HG02571 (cell line): ENCODE measurements around the gene C19orf38.
"Not testable (repeated sequence)": the region's sequence is repeated elsewhere in the genome, so short reads cannot be mapped to it uniquely, and the experiment has no call there.

ENCODE experiments used
- ATAC-seq: cut with Tn5 transposase; IDR thresholded peaks from one replicate; pipeline ENCODE4 v1.9.1; 2021; ENCODE audit warnings: mild to moderate bottlenecking, moderate library complexity; ENCODE audit not compliant: unreplicated experiment

C19orf38 gene

DNA sequence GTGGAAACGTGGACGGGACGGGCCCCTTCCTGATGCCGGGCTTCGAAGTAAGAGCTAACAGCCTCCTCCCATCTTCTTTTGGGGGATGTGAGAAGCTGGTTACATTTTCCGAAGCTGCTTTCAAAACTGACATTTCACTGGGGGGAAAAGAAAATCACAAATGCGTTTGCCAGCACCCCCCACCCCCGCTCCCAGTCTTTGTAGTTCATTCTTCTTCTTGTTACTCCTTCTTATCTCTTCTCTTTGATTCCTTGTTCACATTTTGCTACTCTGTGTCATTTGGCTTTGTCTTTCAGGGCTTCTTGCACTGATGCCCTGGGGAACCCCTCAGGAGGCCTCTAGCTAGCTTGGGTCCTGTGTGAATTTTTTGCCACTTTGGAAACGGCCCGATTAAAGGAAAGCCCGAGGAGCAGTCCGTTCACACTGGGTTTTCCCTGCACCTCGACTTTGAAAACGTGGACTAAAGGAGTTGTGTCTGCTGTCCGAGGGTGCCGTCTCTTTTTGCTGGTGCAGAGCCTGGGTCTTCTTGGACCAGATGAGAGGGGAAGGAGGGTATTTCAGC is 24.4 kb downstream of the C19orf38 start:
- no peak for ATAC-seq

DNA sequence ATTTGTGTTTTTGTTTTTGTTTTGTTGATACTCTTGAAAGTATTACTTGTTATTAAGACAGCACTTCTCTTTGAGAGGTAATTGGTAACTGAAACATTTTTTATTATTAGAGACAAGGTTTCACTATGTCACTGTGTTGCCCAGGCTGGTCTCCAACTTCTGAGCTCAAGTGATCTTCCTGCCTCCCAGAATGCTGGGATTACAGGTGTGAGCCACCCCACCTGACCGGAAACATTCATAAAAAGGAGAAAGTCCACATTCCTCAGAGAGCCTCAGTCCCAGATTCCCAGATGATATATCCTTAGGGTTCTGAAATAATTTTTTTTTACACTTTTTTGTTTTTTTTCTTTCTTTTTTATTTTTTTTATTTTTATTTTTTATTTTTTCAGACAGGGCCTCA is 25.8 kb downstream of the C19orf38 start:
- no peak for ATAC-seq

DNA sequence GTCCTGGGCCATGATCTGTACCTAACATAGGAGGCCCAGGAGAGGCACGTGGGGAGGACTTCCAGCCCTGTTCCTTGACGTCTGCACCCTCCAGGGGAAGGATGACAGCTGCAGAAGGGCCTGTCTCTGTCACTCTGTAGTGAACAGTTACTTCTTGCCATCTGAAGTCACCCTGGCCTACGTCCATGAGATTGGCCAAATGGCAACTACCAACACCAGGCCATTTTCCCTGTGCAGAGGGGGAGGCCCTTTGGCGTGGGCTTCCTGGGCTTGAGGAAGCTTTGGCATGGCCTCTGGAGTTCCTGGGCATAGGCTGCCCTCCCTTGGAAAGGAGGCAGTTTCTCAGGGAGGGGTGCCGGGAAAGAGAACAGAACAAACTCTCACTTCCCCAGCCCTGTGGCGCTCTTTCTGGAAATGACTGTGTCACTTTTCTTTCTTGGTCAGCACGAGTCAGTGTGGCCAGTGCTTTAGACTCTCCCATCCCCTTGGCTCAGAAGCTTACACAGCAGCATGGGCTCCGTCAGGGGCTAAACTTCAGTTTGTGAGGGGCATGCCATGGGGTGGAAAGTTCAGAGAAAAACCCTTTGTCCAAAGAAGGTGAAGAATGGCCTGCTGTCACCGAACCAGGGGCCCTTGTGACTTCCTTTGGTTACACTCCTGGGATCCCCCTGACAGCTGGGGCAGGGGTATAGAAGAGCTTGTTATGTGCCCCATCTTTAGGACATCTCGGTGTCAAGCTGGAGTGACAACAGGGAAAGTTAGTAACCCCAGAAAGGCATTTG is 28.4 kb downstream of the C19orf38 start:
- ATAC-seq, result peak; percentile 45

DNA sequence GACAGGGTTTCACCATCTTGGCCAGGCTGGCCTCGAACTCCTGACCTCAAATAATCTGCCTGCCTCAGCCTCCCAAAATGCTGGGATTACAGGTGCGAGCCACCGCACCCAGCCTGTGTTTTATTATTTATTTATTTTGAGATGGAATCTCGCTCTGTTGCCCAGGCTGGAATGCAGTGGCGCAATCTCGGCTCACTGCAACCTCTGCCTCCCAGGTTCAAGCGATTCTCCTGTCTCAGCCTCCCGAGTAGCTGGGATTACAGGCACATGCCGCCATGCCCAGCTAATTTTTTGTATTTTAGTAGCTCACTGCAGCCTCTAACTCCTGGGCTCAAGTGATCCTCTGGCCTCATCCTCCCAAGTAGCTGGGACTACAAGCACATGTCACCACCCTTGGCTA is 29.4 kb downstream of the C19orf38 start:
- not testable (repeated sequence) for ATAC-seq

DNA sequence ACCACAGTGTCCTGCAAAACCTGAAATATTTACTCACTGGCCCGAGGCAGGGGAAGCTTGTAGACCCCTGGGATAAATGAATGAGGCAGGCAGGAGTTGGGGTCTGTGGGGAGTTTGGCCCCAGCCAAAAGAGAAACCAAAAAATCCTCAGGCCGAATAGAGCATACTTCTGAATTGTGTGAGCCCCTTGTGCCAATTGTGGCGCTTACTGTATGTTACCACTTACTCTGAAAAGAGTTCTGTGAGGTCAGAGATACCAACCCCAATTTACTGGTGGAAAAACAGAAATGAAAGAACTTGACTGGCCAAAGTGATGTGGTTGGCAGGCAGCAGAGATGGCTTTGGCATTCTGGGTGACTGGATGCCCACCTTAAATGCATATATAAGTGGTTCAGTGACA is 30.0 kb downstream of the C19orf38 start:
- ATAC-seq, result no peak

DNA sequence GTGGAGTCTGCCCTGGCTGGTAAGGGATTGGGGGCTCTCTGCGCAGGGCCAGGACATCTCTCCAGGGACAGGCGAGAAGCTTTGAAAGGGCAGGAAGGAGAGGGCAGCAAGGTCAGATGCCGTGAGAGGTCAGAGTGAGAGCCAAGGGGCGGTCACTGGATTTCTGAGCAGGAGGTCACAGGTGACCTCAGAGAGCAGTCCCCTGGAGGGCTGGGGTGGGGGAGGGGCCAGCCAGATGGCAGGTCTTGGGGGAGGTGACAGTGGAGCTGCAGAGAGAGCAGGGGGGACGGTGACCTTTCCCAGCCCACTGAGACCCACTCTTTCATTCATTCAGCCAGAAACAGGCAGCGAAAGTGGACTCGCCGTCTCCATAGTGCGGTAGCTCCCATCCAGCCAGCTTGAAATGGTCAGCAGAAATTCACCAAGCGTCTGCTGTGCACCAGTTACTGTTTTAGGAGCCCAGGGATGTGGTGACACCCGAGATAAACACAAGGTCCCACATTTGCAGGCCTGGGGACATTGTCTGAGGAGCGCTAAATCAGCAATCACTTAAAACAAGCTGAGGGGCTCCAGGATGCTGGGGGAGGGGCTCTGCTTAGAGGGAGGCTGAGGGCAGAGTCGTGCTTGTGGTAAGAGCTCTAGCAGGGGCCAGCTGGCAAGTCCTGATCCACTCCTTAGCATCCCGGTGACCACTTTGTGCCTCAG is 33.3 kb downstream of the C19orf38 start:
- ATAC-seq, result no peak

DNA sequence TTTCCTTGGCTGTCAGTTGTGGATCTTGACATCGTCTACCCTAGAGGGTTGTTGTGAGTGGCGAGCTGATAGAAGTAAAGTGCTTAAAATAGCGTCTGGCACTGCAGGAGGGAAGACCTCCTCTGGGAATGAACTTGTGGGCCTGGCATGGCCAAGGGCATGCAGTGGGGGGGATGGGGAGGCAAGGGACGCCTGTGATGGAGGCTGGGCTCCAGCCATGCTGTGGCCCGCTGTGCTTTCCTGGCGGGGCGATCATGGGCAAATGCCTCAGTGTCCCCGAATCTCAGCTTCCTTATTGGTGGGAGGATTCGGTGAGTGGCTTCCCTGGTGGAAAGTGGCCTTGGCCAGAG is 33.9 kb downstream of the C19orf38 start:
- ATAC-seq, result no peak

DNA sequence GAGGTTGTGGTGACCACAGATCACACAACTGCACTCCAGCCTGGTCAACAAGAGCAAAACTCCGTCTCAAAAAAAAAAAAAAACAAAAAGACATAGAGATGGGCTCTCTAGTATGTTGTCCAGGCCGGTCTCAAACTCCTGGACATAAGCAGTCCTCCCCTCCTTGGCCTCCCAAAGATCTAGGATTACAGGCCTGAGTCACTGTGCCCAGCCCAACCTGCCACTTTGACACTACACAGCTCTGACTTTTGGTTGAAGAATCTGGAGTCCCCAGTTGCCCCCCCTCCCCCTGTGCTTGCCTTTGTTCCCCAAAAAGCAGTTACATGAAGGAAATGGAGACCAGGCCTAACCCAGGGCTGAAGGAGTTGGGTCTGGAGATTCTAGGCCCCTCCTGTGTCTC is 36.1 kb downstream of the C19orf38 start:
- ATAC-seq, result no peak

DNA sequence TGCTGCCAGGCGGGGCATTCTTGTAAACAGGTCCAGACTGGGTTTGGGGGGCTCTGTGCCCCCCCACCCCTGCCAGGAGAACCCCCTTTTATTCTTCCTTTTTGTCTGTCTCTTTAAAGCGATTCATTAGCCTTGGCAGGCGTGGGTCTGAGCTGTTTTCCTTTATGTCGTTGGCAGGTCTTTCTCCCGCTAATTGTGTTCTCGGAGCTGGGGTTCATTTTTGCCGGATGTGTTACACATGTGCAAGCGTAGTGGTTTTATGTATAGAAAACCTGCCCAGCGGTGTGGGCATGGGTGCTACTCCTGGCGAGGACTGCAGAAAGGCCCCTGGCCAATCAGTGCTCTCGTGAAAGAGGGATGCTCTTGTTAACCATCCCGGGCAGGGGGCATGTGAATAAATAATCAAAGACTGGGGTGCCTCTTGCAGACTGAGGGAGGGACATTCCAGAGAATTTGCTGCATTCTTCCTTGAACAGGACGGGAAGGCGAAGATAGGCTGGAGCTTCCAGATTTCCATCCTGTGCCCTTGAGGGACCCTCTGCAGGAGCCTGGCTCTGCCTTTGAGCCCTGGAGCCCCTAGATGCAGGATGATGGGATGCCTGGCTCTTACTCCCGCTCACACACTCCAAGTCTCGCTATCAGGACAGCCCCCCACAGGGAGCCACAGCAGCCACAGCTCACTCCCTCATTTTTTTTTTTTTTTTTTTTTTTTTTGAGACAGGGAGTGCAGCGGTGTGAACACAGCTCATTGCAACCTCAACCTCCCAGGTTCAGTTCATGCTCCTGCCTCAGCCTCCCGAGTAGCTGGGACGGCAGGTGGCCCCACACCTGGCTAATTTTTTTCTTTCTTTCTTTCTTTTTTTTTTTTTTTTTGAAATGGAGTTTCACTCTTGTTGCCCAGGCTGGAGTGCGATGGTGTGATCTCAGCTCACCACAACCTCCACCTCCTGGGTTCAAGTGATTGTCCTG is 37.3 kb downstream of the C19orf38 start:
- no peak for ATAC-seq

DNA sequence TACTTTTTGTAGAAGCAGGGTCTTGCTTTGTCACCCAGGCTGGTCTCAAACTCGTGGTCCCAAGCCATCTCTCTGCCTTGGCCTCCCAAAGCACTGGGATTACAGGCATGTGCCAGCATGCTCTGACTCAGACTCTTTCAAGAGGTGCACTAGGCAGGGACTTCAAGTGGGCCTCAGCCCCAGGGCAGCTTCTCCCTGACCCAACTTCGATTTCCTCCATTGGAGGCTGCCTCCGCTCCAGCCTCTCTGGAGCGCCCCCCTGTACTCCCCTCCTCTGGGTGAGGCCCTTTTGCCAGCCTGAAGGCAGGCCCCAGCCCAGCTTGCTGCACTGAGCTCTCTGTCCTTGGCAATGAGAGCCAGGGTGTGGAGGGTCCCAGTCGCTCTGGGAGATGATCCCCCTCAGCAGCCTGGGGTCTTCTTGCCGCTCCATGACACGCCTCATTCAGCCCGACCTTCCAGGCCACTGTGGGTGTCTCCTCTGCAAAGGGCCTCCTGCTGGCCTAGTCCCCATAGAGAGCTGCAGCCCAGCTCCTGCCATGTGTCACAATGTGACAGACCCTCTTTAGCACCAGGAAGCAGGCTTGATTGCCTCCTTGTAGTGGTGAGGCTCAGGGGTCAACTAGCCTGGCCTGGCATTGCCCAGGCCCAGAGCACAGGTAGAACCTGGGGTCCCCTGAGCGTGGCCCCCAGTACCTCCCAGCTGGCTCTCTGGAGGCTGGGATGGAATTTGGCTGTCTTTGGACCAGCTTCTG is 39.6 kb downstream of the C19orf38 start:
- ATAC-seq, result no peak

DNA sequence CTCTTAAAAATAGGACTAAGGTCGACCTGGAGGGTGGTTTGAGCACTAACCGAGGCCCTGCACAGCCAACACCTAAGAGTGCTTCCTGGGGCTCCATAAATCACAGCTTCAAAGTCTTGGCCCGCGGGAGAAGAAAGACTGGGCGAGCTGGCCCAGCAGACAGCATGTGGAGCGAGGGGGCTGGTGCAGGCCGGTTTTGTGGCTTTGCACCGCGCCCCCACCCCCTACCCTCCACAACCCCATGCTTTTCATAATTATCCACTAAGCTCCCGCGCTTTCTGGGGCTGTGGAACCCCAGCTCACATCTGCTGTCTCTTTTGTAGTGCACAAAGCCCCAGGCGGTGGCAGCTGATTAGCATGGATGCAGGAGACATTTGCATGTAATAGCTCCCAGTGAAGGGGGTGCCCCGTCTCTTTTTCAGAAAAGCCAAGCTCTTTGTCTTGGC is 40.2 kb downstream of the C19orf38 start:
- no peak for ATAC-seq

DNA sequence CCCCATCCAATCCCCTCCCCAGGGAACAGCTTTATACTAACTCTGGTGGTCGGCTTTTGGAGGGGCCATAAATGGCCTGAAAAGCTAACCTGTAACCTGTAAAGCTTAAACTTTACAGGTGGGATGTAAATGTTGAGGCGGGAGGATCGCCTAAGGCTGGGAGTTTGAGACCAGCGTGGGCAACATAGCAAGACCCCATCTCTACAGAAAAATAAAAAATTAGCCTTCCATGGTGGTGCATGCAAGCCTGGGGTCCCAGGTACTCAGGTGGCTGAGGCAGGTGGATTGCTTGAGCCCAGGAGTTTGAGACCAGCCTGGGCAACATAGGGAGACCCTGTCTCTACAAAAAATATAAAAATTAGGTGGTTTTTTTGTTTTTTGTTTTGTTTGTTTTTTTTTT is 41.7 kb downstream of the C19orf38 start:
- ATAC-seq, result no peak

DNA sequence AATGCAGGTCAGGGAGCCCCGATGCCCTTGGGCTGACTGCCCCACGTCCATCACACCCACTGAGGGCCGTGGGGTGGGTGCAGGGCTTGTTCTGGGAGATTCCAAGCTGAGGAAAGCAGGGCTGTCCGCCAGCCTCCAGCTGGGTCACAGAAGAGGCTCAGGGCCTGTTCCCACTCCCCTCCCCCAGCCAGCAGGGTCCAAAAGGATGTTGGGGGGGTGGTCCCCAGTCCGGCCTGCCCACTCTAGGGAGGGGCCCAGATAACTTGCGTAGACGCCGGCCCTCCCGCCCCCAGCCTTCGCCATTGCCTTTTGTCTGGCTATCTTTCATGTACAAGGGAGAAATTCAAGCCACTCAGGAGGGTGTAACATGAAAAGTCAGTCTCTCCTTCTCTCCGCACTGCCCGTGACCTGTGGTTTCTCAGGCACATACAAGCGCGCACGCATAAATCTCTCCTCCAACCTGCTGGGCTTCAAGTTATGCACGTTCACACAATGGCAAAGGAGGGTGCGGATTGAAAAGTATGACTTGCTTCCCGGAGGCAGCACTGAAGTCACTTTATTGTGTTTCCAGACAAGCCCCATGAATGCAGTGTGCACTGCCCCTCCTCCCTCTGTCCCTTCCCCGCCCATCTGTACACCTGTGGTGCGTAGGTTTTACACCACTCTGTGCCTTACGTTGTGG is 43.3 kb downstream of the C19orf38 start:
- no peak for ATAC-seq

DNA sequence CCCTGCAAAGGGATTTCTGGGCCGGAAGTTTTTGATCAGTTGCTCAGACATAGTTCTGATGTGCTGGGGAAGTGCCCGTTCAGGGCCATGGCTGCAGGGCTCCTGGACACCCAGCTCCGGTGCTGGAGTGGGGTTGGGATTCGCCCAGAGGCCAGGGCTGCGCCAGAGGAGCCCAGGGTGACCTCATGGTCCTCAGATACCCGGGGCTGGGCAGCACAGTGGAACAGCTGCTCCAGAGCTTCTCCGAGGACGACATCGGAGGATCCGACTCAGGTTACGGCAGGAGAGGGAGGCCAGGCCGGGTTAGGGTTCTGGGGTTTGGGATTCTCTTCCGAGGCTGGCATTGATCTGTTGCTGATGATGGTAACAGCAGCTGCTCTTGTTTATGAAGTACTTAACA is 44.0 kb downstream of the C19orf38 start:
- no peak for ATAC-seq

DNA sequence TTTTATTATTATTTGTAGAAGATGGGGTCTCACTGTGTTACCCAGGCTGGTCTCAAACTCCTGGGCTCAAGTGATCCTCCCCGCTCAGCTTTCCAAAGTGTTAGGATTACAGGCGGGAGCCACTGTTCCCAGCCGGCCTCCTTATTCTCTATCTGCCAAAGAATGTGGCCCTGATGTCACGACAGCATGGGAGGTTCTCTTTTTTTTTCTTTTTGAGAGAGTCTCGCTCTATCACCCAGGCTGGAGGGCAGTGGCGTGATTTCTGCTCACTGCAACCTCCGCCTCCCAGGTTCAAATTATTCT is 46.6 kb downstream of the C19orf38 start:
- ATAC-seq, result no peak

DNA sequence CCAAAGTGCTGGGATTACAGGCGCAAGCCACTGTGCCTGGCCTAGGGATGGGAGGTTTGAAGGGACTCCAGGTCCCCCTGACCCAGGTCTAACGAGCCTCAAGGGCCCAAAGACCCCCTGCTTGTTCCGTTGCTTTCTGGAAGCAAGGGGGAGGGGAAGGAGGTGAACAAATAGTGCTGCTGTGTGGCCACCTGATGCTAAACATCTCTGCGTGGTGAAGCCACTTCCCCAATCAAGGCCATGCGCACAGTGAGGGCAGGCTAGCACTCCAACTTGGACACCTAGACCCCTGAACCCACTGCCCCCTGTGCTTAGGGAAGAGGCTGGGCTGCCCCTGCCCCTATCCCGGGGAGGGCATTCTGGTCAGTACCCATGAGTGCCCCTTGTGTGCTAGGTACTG is 47.1 kb downstream of the C19orf38 start:
- no peak for ATAC-seq

DNA sequence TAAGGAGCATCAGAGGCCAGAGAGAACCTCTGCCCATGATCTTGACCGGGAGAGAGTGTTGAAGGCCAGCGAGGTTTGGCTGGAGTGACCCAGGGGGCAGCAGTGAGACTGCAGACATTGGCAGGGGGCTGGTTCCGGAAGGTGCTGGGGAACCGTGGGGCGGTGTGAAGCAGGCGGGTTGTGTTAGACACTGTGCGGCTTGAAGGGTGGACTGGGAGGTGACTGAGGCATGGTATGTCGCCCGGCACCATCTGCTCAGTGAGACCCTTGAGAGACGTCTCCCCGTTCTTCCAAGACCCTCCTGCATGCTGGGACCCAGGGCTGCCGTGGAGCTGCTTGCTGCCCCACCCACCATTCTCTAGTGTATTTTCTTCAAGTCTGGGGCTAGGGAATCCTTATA is 47.7 kb downstream of the C19orf38 start:
- no peak for ATAC-seq

DNA sequence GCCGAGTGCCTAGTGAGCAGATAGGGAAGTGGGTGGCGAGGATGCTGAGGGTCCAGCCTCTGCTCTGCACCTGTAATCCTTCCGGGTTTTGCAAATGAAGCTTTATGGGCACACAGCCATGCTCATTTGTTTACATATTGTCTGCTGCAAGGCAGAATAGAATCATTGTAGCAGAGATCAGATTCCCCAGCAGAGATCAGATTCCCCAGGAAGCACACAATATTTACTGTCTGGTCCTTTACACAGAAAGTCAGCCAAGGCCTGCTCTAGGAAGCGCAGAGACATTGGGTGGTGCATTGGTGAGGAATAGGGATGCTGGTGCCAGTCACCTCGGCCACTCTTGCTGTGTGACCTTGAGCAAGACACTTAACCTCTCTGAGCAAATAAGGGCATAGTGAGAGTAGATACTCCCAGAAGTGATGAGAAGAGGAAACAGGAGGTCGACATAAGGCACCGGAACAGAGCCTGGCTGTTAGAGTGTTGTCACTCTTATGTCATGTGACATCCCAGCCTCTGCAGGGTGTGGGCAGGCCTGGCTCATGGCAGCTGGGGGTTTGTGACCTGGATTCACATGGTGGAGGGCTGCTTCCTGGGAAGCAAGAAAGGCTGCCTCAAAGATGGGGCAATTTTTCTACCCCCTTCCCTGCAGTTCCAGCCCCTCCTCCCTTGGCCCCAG is 48.8 kb downstream of the C19orf38 start:
- ATAC-seq, result no peak

DNA sequence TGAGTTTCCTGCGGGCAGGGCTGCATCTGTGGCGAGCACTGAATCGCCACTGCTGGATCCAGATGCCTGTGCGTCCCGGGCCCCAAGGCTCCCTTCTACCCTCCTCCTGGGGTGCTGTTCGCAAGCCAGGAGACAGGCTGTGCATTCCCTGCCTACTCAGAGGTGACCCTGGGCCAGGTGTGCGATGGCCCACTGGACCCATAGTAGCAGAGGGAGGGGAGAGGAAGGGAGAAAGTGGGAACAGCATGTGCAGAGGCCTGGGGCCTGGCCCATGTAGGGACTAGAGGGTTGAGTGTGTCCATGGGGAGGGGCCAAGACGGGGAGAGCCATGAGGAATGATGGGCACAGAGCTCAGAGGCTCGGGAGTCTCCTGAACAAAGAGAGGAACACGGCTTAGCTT is 50.4 kb downstream of the C19orf38 start:
- no peak for ATAC-seq
